AG09319 (cell line): ENCODE results near the gene SRBD1.

Source experiments
- DNase-seq: peaks from one replicate; pipeline ENCODE4 v3.0.0-alpha.2; 2010; ENCODE audit warnings: low read depth; ENCODE audit errors: extremely low read depth
- CTCF ChIP-seq: IDR thresholded peaks from 2 replicates; pipeline ENCODE4 v1.5.1; 2011; ENCODE audit warnings: low read depth, mild to moderate bottlenecking, inconsistent platforms, low read length, moderate library complexity

The SRBD1 gene

DNA sequence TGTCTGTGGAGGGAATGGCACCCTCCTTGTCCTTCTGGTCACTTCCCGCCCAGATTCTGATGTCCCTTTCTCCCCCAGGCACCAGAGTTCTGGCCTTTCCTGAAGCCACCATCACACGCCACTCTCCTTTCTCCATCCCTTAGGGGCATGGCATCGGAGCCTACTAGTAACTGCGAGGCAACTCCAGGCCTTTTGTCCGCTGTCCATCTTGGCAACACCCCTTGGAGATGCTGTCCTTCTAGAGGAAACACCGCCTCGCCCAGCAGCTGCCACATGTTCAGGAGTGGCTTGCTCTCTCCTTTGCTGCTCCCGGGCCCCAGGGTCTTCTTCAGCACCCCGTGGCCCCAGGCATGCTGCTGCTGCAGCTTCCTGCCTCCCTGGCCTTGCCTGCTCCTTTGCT is 267.0 kb downstream of the SRBD1 start:
- DNase-seq: no peak
- no peak for TF ChIP-seq CTCF

GRCh38 chr2:45343251-45344017 is 267.6 kb downstream of the SRBD1 start:
- TF ChIP-seq CTCF: no peak
- no peak for DNase-seq

DNA sequence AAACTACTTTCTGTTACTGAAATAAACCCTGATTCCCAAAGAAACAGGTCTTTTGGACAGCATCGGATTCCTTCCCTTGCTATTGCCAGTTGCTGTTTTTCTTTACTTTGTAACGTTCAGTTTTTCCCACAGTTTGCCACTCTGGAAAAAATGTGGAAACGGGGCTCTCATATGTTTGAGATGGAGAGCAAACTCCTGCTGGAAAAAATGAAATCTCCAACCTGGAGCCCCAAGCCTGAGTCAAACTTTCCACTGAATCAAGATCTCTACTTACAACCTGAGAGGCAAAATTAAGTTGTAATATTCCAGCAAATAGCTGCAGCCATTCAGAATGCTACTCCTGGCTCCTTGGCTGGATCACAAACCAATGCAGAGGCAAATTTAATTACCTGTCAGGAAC is 270.7 kb downstream of the SRBD1 start:
- no peak for DNase-seq
- TF ChIP-seq CTCF: no peak

DNA sequence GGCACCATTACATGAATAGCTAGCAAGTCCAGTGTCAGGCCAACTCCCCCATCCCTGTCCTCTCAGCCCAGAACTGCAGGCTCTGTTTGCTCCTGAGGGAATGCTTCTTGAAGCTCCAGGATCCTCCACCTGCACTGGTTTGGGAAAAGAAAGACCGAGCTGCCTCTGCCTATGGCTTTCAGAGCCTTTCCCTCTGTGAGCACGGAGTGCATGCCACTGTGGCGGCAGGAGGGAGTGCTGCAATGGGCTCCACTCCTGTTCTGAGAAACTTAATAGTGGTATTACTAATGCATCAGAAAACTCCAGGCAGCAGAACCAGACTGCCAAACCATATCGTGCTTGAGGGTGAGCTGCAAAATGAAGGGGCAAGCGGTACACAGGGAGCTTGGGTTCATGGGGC is 271.8 kb downstream of the SRBD1 start:
- no peak for TF ChIP-seq CTCF
- DNase-seq: no peak
